ENCODE results near the gene HSD17B14. TPM values are rescaled to one million over a fixed set of nuclear protein-coding genes. Genes with fewer than 3 reads are reported as not detected.

The HSD17B14 gene
- total RNA-seq, 3 donors from 2014 or later (not counting 1 experiment from before 2014, with no cell fraction given) = 0.75 TPM; not detected in 2

- Histone ChIP-seq H3K4me1 (ENCODE audit: control insufficient read depth, insufficient read depth, low read length) (peaks cover 8% of the 10 kb centered on the region), H3K27me3 (ENCODE audit: control insufficient read depth, insufficient read depth, low read length) (no peaks in the 10 kb centered on the region), H3K27ac (ENCODE audit: low read length) (no peak overlapping the region), H3K36me3 (ENCODE audit: control insufficient read depth, insufficient read depth, low read length) (no peaks in the 10 kb centered on the region), H3K4me3 (ENCODE audit: low read length) (no peak overlapping the region), H3K9me3 (ENCODE audit: control insufficient read depth, insufficient read depth, low read length) (no peaks in the 10 kb centered on the region)
- Mint-ChIP-seq H3K36me3 (no peaks in the 10 kb centered on the region), H3K9me3 (no peaks in the 10 kb centered on the region), H3K4me1 (peaks cover 5% of the 10 kb centered on the region in 2 donors), H3K4me3 (no peak overlapping the region), H3K27ac (no peak overlapping the region), H3K27me3 (ENCODE audit: low read depth in 2 of 2) (peaks cover 0 to 2% of the 10 kb centered on the region in 2 donors)
- TF ChIP-seq CTCF (IDR thresholded peaks at IDR 0.05) = no peak
- intact Hi-C loops (cut with micrococcal nuclease) = no loop called here
- DNase-seq (no peak), ATAC-seq (no peak)
- 80% methylated on average over 14 of the region's 14 CpGs for WGBS (ENCODE audit: insufficient coverage)
Observed at GRCh38 chr19:48780631-48781391, 55.5 kb downstream of the HSD17B14 start.

- DNase-seq (no peak), ATAC-seq (no peak)
- Histone ChIP-seq H3K4me3 (ENCODE audit: low read length) (no peak overlapping the region), H3K9me3 (ENCODE audit: control insufficient read depth, insufficient read depth, low read length) (no peaks in the 10 kb centered on the region), H3K36me3 (ENCODE audit: control insufficient read depth, insufficient read depth, low read length) (no peaks in the 10 kb centered on the region), H3K27me3 (ENCODE audit: control insufficient read depth, insufficient read depth, low read length) (no peaks in the 10 kb centered on the region), H3K4me1 (ENCODE audit: control insufficient read depth, insufficient read depth, low read length) (peaks cover 8% of the 10 kb centered on the region), H3K27ac (ENCODE audit: low read length) (no peak overlapping the region)
- Mint-ChIP-seq H3K36me3 (no peaks in the 10 kb centered on the region), H3K4me3 (no peak overlapping the region), H3K27ac (no peak overlapping the region), H3K9me3 (no peaks in the 10 kb centered on the region), H3K27me3 (ENCODE audit: low read depth in 2 of 2) (peaks cover 0 to 2% of the 10 kb centered on the region in 2 donors), H3K4me1 (peaks cover 5% of the 10 kb centered on the region in 2 donors)
- intact Hi-C loops (cut with micrococcal nuclease) = no loop called here
- 80% methylated on average over 1 of the region's 1 CpG for WGBS (ENCODE audit: insufficient coverage)
- TF ChIP-seq CTCF (IDR thresholded peaks at IDR 0.05) = no peak
Observed at GRCh38 chr19:48779636-48780035, 56.7 kb downstream of the HSD17B14 start.

- Mint-ChIP-seq H3K4me3 (no peak overlapping the region), H3K27me3 (ENCODE audit: low read depth in 2 of 2) (peaks cover 0 to 2% of the 10 kb centered on the region in 2 donors), H3K36me3 (no peaks in the 10 kb centered on the region), H3K27ac (no peak overlapping the region), H3K9me3 (no peaks in the 10 kb centered on the region), H3K4me1 (peaks cover 5% of the 10 kb centered on the region in 2 donors)
- Histone ChIP-seq H3K27ac (ENCODE audit: low read length) (no peak overlapping the region), H3K9me3 (ENCODE audit: control insufficient read depth, insufficient read depth, low read length) (no peaks in the 10 kb centered on the region), H3K4me1 (ENCODE audit: control insufficient read depth, insufficient read depth, low read length) (peaks cover 6% of the 10 kb centered on the region), H3K27me3 (ENCODE audit: control insufficient read depth, insufficient read depth, low read length) (no peaks in the 10 kb centered on the region), H3K4me3 (ENCODE audit: low read length) (no peak overlapping the region), H3K36me3 (ENCODE audit: control insufficient read depth, insufficient read depth, low read length) (no peaks in the 10 kb centered on the region)
- 93% methylated on average over 12 of the region's 12 CpGs for WGBS (ENCODE audit: insufficient coverage)
- intact Hi-C loops (cut with micrococcal nuclease) = no loop called here
- no peak for ATAC-seq
- no peak for TF ChIP-seq CTCF (IDR thresholded peaks at IDR 0.05)
- no peak for DNase-seq
Observed at GRCh38 chr19:48777720-48778119, 58.6 kb downstream of the HSD17B14 start.

GRCh38 chr19:48777139-48777538, 59.2 kb downstream of the HSD17B14 start:
- Mint-ChIP-seq H3K36me3 (no peaks in the 10 kb centered on the region), H3K27me3 (ENCODE audit: low read depth in 2 of 2) (no peaks in the 10 kb centered on the region), H3K9me3 (no peaks in the 10 kb centered on the region), H3K27ac (no peak overlapping the region), H3K4me3 (no peak overlapping the region), H3K4me1 (peaks cover under 1% of the 10 kb centered on the region in 2 donors)
- intact Hi-C loops (cut with micrococcal nuclease) = no loop called here
- no peaks in the 10 kb centered on the region for H3K36me3 ChIP-seq (ENCODE audit: control insufficient read depth, insufficient read depth, low read length)
- peaks cover under 1% of the 10 kb centered on the region for H3K4me1 ChIP-seq (ENCODE audit: control insufficient read depth, insufficient read depth, low read length)
- no peak overlapping the region for H3K4me3 ChIP-seq (ENCODE audit: low read length)
- H3K27me3 ChIP-seq (ENCODE audit: control insufficient read depth, insufficient read depth, low read length) = no peaks in the 10 kb centered on the region
- no peak overlapping the region for H3K27ac ChIP-seq (ENCODE audit: low read length)
- no peak for ATAC-seq
- H3K9me3 ChIP-seq (ENCODE audit: control insufficient read depth, insufficient read depth, low read length) = no peaks in the 10 kb centered on the region
- no peak for DNase-seq
- 98% methylated on average over 5 of the region's 5 CpGs for WGBS (ENCODE audit: insufficient coverage)
- TF ChIP-seq CTCF (IDR thresholded peaks at IDR 0.05) = no peak

Measured in natural killer cell (primary cell).